EL (cell line): ENCODE data around the gene NFIC.
A peak's percentile ranks its signal among the peaks of the same experiment; 100 is the strongest.

Experiments
- DNase-seq: peaks from one replicate; pipeline ENCODE4 v3.0.0-alpha.2; 2016

The NFIC gene

DNA sequence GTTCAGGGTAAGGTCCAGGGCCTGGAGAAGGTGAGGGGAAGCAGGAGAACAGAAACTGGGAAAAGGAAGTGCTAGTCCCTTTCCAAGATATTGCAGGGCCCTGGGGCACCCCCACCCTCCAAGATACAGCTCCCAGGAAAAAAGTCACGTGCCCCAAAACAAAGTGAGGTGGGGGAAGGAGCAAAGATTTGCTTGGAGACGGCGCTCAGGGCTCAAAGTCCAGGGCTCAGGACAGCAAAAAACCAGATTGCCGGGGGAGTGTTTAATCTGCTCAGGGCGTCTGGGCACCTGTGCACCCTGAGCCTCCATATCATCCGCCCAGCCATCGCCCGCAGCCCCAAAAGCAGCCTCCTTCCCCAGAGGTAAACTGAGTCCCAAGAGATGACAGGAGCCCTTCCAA, 107.6 kb downstream of the NFIC start:
- DNase-seq: no peak

- DNase-seq: no peak
These were observed 108.2 kb downstream of the NFIC start for GRCh38 chr19:3474614-3475013.

DNA sequence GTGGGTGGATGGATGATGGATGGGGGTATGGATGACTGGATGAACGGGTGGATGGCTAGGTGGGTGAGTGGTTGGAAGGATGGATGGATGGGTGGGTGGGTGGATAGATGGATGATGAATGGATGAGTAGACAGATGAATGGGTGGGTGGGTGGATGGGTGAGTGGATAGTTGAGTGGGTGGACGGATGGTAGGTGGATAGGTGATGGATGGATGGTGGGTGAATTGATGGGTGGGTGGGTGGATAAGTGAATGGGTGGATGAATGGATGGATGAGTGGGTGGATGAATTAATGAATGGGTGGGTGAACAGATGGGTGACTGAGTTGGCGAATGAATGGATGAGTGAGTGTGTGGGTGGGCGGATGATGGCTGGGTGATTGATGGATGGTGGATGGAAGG, 109.1 kb downstream of the NFIC start:
- no peak for DNase-seq

GRCh38 chr19:3476830-3477229, 110.4 kb downstream of the NFIC start:
- DNase-seq: no peak

- no peak for DNase-seq
These were observed 111.1 kb downstream of the NFIC start for GRCh38 chr19:3477506-3477905.

GRCh38 chr19:3477951-3478350, 111.6 kb downstream of the NFIC start:
- DNase-seq: no peak

DNA sequence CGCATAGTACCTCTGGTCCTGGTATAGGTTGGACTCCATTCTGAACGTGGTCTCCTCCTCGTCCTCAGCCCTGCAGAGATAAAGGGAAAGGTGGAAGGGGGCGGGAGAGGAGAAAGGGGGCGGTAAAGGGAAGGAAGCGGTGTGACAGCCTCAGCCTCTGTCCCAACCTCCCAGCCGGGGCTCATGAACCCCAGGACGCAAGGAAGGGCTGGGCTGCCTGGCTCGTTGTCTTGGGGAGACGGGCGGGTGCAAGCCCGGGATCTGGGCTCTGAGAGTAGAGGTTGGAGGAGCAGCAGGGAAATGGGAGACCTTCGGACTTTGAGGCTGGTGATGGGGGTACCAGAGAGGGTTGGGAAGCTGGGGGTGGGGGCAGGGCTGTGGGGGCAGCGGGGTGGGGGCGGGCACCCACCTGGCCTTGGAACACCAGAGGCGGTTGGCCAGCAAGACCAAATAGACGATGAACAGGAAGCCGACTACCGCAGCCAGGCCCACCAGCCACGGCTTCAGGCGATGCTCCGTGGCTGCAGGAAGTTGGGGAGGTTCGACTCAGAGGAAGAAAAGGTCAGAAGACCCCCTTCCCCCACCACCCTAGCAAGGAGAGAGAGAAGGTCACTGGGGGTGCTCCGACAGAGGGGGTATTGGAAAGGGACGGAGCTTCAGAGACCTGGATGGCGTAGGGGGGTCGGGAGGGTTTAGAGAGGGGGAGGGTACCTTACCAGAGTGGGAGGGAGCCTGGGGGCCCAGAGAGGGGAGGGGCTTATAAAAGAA, 112.2 kb downstream of the NFIC start:
- no peak for DNase-seq

- peak; percentile 33 for DNase-seq
These were observed 112.9 kb downstream of the NFIC start for GRCh38 chr19:3479177-3479833.

DNA sequence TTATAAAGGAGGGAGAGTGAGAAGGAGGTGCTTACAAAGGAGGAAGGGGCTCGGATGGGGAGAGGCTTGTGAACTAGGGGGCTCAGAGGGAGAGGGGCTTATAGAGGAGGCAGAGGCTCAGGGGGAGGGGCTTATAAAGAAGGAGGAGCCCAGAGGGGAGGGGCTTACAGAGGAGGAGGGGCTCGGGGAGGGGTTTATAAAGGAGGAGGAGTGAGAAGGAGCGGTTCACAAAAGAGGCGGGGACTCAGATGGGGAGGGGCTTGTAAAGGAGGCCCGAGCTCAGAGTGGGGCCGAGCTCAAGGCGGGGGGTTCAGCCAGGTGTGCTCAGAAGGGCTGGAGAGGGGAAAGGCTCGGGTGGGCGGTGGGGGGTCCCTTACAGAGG, 113.4 kb downstream of the NFIC start:
- DNase-seq: no peak

DNA sequence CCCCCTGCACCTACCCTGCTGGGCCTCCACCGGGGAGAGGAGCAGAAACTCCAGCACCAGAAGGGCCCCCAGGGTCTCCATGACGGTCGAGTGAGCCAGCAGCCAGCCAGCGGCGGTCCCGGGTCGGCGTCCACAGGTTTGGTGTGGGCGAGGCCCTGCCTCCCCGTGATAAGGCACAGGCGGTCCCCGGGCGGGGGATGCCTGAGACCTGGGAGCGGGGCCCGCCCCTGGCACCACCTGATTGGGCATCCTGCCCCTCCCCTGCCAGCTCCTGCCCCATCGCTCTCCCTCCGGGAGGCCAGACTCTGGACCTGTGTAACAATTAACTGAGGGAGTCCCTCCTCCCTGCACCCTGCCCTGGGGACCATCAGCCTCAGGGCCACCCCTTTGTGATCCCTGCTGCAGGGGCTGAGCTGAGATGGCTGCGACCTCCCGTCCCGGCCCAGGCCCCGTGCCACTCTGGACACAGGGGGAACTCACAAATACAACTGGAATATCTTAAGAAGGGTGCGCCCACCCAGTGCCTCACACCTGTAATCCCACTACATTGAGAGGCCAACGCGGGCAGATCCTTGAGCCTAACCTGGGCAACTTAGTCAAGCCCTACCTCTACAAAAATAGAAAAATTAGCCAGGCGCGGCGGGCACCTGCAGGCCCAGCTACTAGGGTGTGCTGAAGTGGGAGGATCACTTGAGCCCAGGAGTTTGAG, 114.2 kb downstream of the NFIC start, which contains the start of gene SMIM24:
SMIM24 (minus strand) TSS at position 143 of the 709 bp plus-strand sequence; CDS start at position 81, 62 bp downstream.
- no peak for DNase-seq

- no peak for DNase-seq
These were observed 115.1 kb downstream of the NFIC start for GRCh38 chr19:3481241-3482090.

GRCh38 chr19:3482507-3483225, 116.3 kb downstream of the NFIC start:
- no peak for DNase-seq

GRCh38 chr19:3483226-3483628, 116.8 kb downstream of the NFIC start, which contains the start of gene SMIM44:
Gene SMIM44, minus strand, starts transcription at chr19:3483441. Its CDS starts 38 bp downstream, at chr19:3483403.
- DNase-seq: no peak

- DNase-seq: no peak
These were observed 125.2 kb downstream of the NFIC start for GRCh38 chr19:3491396-3492119.

GRCh38 chr19:3492131-3492839, 125.9 kb downstream of the NFIC start:
- no peak for DNase-seq

DNA sequence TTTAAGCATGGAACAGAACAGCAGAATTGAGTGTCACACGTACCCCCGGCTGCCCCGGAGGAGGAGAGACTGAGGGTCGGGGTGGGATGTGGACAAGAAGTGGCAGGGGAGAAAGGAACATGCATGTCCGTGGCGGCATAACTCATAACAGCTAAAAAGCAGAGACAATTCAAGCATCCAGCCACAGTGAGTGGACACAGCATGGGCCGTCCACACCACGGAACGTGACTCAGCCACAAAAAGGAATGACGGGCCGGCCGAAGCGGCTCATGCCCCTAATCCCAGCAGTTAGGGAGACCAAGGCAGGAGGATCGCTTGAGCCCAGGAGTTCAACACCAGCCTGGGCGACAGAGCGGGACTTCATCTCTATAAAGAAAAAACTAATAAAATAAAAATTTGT, 126.5 kb downstream of the NFIC start:
- no peak for DNase-seq

- DNase-seq: no peak
These were observed 127.3 kb downstream of the NFIC start for GRCh38 chr19:3493651-3494050.

DNA sequence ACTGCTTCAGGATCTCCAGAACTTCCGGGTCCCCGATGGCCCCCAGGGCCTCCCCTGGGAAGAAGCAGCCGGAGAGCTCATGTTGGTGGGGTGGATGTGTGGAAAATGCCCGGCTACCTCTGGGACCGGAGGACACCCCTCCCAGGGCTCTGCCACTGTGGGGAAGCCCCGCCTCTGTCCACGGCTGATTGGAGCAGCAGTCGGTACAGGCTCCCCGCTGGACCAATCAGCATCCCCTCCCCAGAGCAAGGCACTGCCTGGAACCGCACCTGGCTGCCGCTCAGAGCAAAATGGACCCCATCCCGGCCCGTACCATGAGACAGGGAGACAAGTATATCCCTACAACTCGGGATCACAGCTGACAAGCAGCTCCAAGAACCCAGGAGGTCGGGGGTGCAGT, 127.7 kb downstream of the NFIC start:
- DNase-seq: no peak

- no peak for DNase-seq
These were observed 128.2 kb downstream of the NFIC start for GRCh38 chr19:3494559-3494958.

DNA sequence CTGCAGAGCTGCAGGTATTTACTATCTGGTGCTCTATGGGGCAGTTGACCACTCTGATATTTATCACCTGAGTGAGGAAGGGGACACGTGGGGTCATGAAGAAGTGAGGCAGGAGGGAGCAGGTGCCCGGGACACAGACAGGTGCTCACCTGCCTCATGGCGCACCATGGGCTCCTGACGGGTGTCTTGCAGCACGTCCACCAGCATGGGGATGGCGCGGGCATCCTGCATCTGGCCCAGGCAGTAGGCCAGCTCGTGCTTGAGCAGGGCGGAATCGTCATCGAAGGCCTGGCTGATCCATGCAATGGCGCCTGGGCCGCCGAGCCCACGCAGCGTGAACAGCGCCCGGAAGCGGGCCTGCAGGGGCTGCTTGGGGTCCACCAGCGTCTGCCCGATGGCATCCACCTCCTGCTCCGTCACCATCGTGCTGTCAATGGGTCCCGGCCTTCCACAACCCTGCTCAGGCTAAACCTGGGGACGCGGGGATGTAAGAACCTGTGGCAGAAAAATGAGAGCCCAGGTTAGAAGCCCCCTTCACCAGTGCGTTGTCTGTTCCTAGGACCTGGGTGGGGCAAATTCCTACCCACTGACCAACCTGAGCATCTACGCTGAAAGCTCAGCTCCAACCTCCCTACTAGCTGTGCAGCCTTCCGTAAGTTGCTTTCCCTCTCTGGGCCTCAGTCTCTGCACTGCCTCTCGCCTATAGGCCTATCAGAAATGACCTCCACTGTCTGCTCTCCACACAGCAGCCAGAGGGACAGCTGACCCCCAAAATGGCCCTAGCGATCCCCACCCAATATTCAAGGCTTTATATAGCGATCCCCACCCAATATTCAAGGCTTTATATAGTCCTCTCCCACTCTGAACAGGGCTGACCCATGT, 130.2 kb downstream of the NFIC start:
- DNase-seq: no peak
